GM12878 (cell line): ENCODE results near the gene LRRK1. TPM values are rescaled to one million over a fixed set of nuclear protein-coding genes. Genes with fewer than 3 reads are reported as not detected.

ENCODE experiments used
- ATAC-seq: fragments of 200-7000 bp; cut with Tn5 transposase; 3 replicates; pipeline ENCODE4 v1.9.1; 2020; ENCODE audit warnings: mild to moderate bottlenecking, moderate library complexity
- BruUV-seq: library from RNA; stranded (reverse); fragments of 400-500 nt; replicated peaks from 2 replicates; lab custom pipeline; 2021; lab: Mats Ljungman, UMichigan
- CTCF ChIA-PET: fragments of 300-600 bp; sonication (Branson Sonifier 250); formaldehyde crosslinking; extraction: SDS; loops from one replicate; lab custom pipeline; 2021; ENCODE audit warnings: inconsistent platforms; lab: Yijun Ruan, JAX
- POLR2A ChIA-PET: fragments of 350-600 bp; formaldehyde crosslinking; extraction: SDS; loops from one replicate; lab custom pipeline; 2021; ENCODE audit warnings: inconsistent platforms; lab: Charles Lee
- RAD21 ChIA-PET: fragments of 300-600 bp; sonication (Branson Sonifier 250); formaldehyde crosslinking; loops from one replicate; lab custom pipeline; 2023; ENCODE audit warnings: antibody characterized with exemption; ENCODE audit not compliant: unreplicated experiment; lab: Charles Lee
- SMC1A ChIA-PET: fragments of 300-600 bp; sonication (Branson Sonifier 250); formaldehyde crosslinking; loops from one replicate; lab custom pipeline; 2023; ENCODE audit not compliant: unreplicated experiment, uncharacterized antibody; lab: Charles Lee
- DNase-seq: peaks from one replicate; pipeline ENCODE4 v3.0.0-alpha.2; 2011; ENCODE audit warnings: low read depth, low spot score
- FAIRE-seq: peaks from 3 replicates; lab custom pipeline; 2011; peaks lifted over from hg19 to GRCh38; lab: Jason Lieb, UNC
- H2AFZ ChIP-seq: 2 replicates; pipeline ENCODE4 v1.6.0; 2011; ENCODE audit warnings: low read depth, low read length, control low read depth; ENCODE audit not compliant: control insufficient read depth
- H3K27ac ChIP-seq: 2 replicates; pipeline ENCODE4 v1.5.1; 2011; ENCODE audit warnings: control low read depth; ENCODE audit not compliant: control insufficient read depth, insufficient read depth
- H3K27me3 ChIP-seq, 2 experiments: replicated peaks in 1 of 2; 2 replicates each; pipeline versions ENCODE4 v1.6.0 to v1.6.1; 2011; ENCODE audit warnings: low read length in 1 of 2; ENCODE audit not compliant: control insufficient read depth in 2 of 2, insufficient read depth in 2 of 2
- H3K36me3 ChIP-seq, 2 experiments: 2 replicates each; pipeline ENCODE4 v1.5.1; 2011; ENCODE audit warnings: low read length in 1 of 2; ENCODE audit not compliant: control insufficient read depth in 2 of 2, insufficient read depth in 2 of 2
- H3K4me1 ChIP-seq: 2 replicates; pipeline ENCODE4 v1.6.1; 2011; ENCODE audit warnings: mild to moderate bottlenecking, low read length, moderate library complexity, mixed read lengths; ENCODE audit not compliant: control insufficient read depth, insufficient read depth
- H3K4me2 ChIP-seq: 2 replicates; pipeline ENCODE4 v1.6.0; 2011; ENCODE audit warnings: control low read depth; ENCODE audit not compliant: control insufficient read depth, insufficient read depth
- H3K4me3 ChIP-seq: fragments of 200-600 bp; sonication (generic); 2 replicates; pipeline ENCODE4 v1.5.1; 2016
- H3K79me2 ChIP-seq: 2 replicates; pipeline ENCODE4 v1.6.0; 2011; ENCODE audit warnings: low read length; ENCODE audit not compliant: control insufficient read depth, insufficient read depth
- H3K9ac ChIP-seq: 2 replicates; pipeline ENCODE4 v1.8.0; 2011; ENCODE audit warnings: low read length, control low read depth, mixed read lengths; ENCODE audit not compliant: control insufficient read depth, insufficient read depth
- H3K9me3 ChIP-seq: replicated peaks from 3 replicates; pipeline ENCODE4 v1.5.1; 2011; ENCODE audit warnings: mild to moderate bottlenecking, low read length; ENCODE audit not compliant: control insufficient read depth, insufficient read depth
- H4K20me1 ChIP-seq: 2 replicates; pipeline ENCODE4 v1.6.0; 2011; ENCODE audit not compliant: control insufficient read depth, insufficient read depth
- BHLHE40 ChIP-seq, 2 experiments: fragments of 450-650 bp in 1 of 2; IDR thresholded peaks; 2 replicates each; pipeline ENCODE4 v1.6.1; 2011 to 2017; ENCODE audit warnings: low read depth in 2 of 2, borderline replicate concordance in 1 of 2, improper control_type of control experiment in 1 of 2, low read length in 1 of 2, mild to moderate bottlenecking in 1 of 2
- CEBPB ChIP-seq, 2 experiments: fragments of 150-350 bp in 1 of 2; IDR thresholded peaks; 2 replicates each; pipeline ENCODE4 v1.6.1; 2012 to 2014; ENCODE audit warnings: low read depth in 2 of 2, low read length in 2 of 2, borderline replicate concordance in 1 of 2, inconsistent platforms in 1 of 2
- CHD4 ChIP-seq: fragments of 200-600 bp; sonication (generic); IDR thresholded peaks from 2 replicates; pipeline ENCODE4 v1.6.1; 2016; ENCODE audit warnings: mild to moderate bottlenecking
- CREB1 ChIP-seq: IDR thresholded peaks from 2 replicates; pipeline ENCODE4 v1.6.1; 2012; ENCODE audit warnings: low read depth, mild to moderate bottlenecking, inconsistent platforms
- EZH2 ChIP-seq: IDR thresholded peaks from 2 replicates; pipeline ENCODE4 v1.6.1; 2012; ENCODE audit warnings: low read depth, mild to moderate bottlenecking, control low read depth, inconsistent platforms, low read length, borderline replicate concordance; ENCODE audit not compliant: control insufficient read depth
- FOXK2 ChIP-seq: fragments of 450-650 bp; IDR thresholded peaks from 2 replicates; pipeline ENCODE4 v1.6.1; 2017; ENCODE audit warnings: mild to moderate bottlenecking, moderate library complexity
- JUNB ChIP-seq: IDR thresholded peaks from 2 replicates; pipeline ENCODE4 v1.6.1; 2016; ENCODE audit warnings: antibody characterized with exemption, mild to moderate bottlenecking
- NKRF ChIP-seq: fragments of 450-650 bp; conservative IDR thresholded peaks from 2 replicates; pipeline ENCODE4 v1.6.1; 2017; ENCODE audit warnings: mild to moderate bottlenecking, moderate library complexity
- SMC3 ChIP-seq: IDR thresholded peaks from 2 replicates; pipeline ENCODE4 v1.6.1; 2011; ENCODE audit warnings: low read length, improper control_type of control experiment, borderline replicate concordance
- STAT1 ChIP-seq: fragments of 450-650 bp; conservative IDR thresholded peaks from 2 replicates; pipeline ENCODE4 v1.6.1; 2014; ENCODE audit warnings: antibody characterized with exemption, mild to moderate bottlenecking
- SUPT20H ChIP-seq: IDR thresholded peaks from 2 replicates; pipeline ENCODE4 v1.6.1; 2011; ENCODE audit warnings: low read depth, mild to moderate bottlenecking, low read length, moderate library complexity, borderline replicate concordance; ENCODE audit not compliant: control insufficient read depth
- WRNIP1 ChIP-seq: IDR thresholded peaks from 2 replicates; pipeline ENCODE4 v1.6.1; 2011; ENCODE audit warnings: low read depth, low read length, improper control_type of control experiment, borderline replicate concordance
- YBX1 ChIP-seq: fragments of 450-650 bp; IDR thresholded peaks from 2 replicates; pipeline ENCODE4 v1.6.1; 2016; ENCODE audit warnings: antibody characterized with exemption
- whole genome bisulfite sequencing: methylation state at CpG from one replicate; pipeline ENCODE4 v1.1.6; 2016; ENCODE audit warnings: low lambda C conversion rate; ENCODE audit not compliant: insufficient replicate concordance, insufficient coverage; ENCODE audit errors: missing lambda C conversion rate; 5-methylcytosine and 5-hydroxymethylcytosine counted together
- in situ Hi-C: fragments of 300-500 bp; cut with MboI; formaldehyde crosslinking; loops from 9 replicates; pipeline ENCODE4 v1.14.3; 2018; ENCODE audit warnings: mixed read lengths
- intact Hi-C: fragments of 100-400 bp; cut with micrococcal nuclease; formaldehyde crosslinking; loops from one replicate; pipeline ENCODE4 v1.14.2; 2022; ENCODE audit not compliant: unreplicated experiment
- polyA plus RNA-seq, 11 experiments: library from polyadenylated mRNA; depleted of rRNA in 4 of 11; unstranded in 6 of 11; stranded (reverse) in 5 of 11; fragments of >200 nt; fragmentation: Nextera tagmentation in 4 of 11; fragmentation: Illumina TruSeq in 1 of 11; extraction: Ambion mirVana in 4 of 11; extraction: Trizol in 1 of 11; gene quantifications; 1 replicate in 1 of 11; 2 replicates in 10 of 11; pipeline versions ENCODE4 v1.2.1 to v1.2.3, GENCODE V29; 2011 to 2016; ENCODE audit warnings: inconsistent platforms in 2 of 11, missing spikeins in 2 of 11, low read depth in 1 of 11
- total RNA-seq, 4 experiments: library from RNA; depleted of rRNA in 3 of 4; stranded (reverse); fragments of >200 nt in 3 of 4; fragmentation: Illumina TruSeq in 1 of 4; extraction: Trizol in 1 of 4; gene quantifications; 2 replicates each; pipeline versions ENCODE4 v1.2.1 to v1.2.3, GENCODE V29; 2013 to 2021
- TF ChIP-seq, protein P1 (sequence below): fragments of 450-650 bp; IDR thresholded peaks from 2 replicates; pipeline ENCODE4 v1.6.1; 2016; ENCODE audit warnings: mild to moderate bottlenecking
- TF ChIP-seq, protein P2 (sequence below): fragments of 150-350 bp; IDR thresholded peaks from 2 replicates; pipeline ENCODE4 v1.6.1; 2016; ENCODE audit warnings: low read depth, low read length

LRRK1 gene
- total and polyA plus RNA-seq, 10 of the 15 experiments (the other 5 are each of a cell fraction or from before 2014, with no cell fraction given) = 2.2 to 58.3 (median 17.9) TPM

- no peak for TF ChIP-seq EZH2
- TF ChIP-seq, protein P1, sequence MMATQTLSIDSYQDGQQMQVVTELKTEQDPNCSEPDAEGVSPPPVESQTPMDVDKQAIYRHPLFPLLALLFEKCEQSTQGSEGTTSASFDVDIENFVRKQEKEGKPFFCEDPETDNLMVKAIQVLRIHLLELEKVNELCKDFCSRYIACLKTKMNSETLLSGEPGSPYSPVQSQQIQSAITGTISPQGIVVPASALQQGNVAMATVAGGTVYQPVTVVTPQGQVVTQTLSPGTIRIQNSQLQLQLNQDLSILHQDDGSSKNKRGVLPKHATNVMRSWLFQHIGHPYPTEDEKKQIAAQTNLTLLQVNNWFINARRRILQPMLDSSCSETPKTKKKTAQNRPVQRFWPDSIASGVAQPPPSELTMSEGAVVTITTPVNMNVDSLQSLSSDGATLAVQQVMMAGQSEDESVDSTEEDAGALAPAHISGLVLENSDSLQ = no peak
- no peak for TF ChIP-seq YBX1
- TF ChIP-seq, protein P2, sequence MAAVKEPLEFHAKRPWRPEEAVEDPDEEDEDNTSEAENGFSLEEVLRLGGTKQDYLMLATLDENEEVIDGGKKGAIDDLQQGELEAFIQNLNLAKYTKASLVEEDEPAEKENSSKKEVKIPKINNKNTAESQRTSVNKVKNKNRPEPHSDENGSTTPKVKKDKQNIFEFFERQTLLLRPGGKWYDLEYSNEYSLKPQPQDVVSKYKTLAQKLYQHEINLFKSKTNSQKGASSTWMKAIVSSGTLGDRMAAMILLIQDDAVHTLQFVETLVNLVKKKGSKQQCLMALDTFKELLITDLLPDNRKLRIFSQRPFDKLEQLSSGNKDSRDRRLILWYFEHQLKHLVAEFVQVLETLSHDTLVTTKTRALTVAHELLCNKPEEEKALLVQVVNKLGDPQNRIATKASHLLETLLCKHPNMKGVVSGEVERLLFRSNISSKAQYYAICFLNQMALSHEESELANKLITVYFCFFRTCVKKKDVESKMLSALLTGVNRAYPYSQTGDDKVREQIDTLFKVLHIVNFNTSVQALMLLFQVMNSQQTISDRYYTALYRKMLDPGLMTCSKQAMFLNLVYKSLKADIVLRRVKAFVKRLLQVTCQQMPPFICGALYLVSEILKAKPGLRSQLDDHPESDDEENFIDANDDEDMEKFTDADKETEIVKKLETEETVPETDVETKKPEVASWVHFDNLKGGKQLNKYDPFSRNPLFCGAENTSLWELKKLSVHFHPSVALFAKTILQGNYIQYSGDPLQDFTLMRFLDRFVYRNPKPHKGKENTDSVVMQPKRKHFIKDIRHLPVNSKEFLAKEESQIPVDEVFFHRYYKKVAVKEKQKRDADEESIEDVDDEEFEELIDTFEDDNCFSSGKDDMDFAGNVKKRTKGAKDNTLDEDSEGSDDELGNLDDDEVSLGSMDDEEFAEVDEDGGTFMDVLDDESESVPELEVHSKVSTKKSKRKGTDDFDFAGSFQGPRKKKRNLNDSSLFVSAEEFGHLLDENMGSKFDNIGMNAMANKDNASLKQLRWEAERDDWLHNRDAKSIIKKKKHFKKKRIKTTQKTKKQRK = no peak
- no peak for TF ChIP-seq CREB1
These were observed 106.9 kb downstream of the LRRK1 start (continued) for GRCh38 chr15:101025896-101026631.

DNA sequence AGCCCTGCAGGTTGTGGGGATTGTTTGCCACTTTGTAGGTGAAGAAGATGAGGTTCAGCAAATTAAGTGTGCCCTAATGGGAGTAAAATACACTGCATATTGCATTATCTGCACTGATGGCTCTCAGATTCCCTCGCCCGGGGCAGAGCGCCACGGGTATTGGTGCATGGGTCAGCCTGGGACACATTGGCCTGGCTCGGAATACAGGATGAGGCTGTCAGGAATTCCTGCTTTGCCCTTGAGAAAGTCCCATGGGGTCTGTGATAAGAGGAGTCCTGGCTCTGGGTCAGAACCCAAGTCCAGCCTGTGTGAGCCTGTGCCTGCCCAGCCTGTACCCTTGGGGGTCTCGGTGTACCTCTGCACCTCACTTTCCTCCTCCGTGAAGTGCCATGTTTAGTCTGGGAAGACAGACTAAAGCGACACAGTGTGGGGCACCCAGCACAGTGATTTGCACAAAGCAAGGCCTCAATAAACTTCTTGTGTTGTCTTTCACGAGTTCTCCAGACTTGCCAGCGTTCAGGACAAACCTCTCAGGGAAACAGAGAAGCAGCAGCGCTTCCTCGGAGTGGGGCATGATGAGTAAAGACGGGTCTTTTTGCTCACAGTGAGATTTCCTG is 107.6 kb downstream of the LRRK1 start:
- Histone ChIP-seq H4K20me1 (no peaks in the 10 kb centered on the region), H3K9me3 (no peaks in the 10 kb centered on the region), H3K36me3 (peaks cover 23 to 32% of the 10 kb centered on the region in 2 experiments), H3K4me3 (no peak overlapping the region), H3K4me1 (no peaks in the 10 kb centered on the region), H3K9ac (no peak overlapping the region), H3K27ac (no peak overlapping the region), H3K79me2 (no peaks in the 10 kb centered on the region), H2AFZ (no peak overlapping the region), H3K27me3 (no peaks in the 10 kb centered on the region), H3K4me2 (no peak overlapping the region)
- DNase-seq (no peak), ATAC-seq (no peak), FAIRE-seq (no peak)
- in situ Hi-C loops = loop anchor here (5.0 kb wide), 1 partner anchor 236 kb away; no protein-coding TSS in a partner anchor
- ChIA-PET SMC1A (no interaction called here), POLR2A (no interaction called here), RAD21 (no interaction called here), CTCF (no interaction called here)
- no TSS peak for BruUV-seq
- 93% methylated on average over 13 of the region's 13 CpGs for WGBS
- intact Hi-C loops = no loop called here
- TF ChIP-seq STAT1 (no peak), SUPT20H (no peak), SMC3 (no peak), CEBPB (IDR thresholded peaks at IDR 0.05; ENCODE audit: borderline replicate concordance in 1 of 2, low read depth in 2 of 2, low read length in 2 of 2) (no peak), WRNIP1 (no peak), CHD4 (no peak), JUNB (no peak), BHLHE40 (IDR thresholded peaks at IDR 0.05; ENCODE audit: borderline replicate concordance in 1 of 2, low read depth in 2 of 2, low read length in 1 of 2) (no peak), NKRF (no peak), FOXK2 (no peak)
